CD4-positive, alpha-beta T cell (primary cell): ENCODE data around the gene CNTN6. TPM values are rescaled to one million over a fixed set of nuclear protein-coding genes. Genes with fewer than 3 reads are reported as not detected.

ENCODE experiments used
- ATAC-seq: fragments of 200-7000 bp; cut with Tn5 transposase; one replicate; pipeline ENCODE4 v1.10.0; 2022; ENCODE audit warnings: mild to moderate bottlenecking; ENCODE audit not compliant: poor library complexity
- CTCF ChIA-PET: fragments of 350-600 bp; sonication (Branson Sonifier 250); formaldehyde crosslinking; loops from one replicate; lab custom pipeline; 2021; ENCODE audit warnings: antibody characterized with exemption, inconsistent platforms; lab: Charles Lee
- POLR2A ChIA-PET: fragments of 350-600 bp; sonication (Branson Sonifier 250); formaldehyde crosslinking; loops from one replicate; lab custom pipeline; 2021; ENCODE audit warnings: antibody characterized with exemption, inconsistent platforms; lab: Charles Lee
- DNase-seq, 14 experiments: peaks; one replicate each; pipeline ENCODE4 v3.0.0-alpha.2; 2013 to 2020; ENCODE audit warnings: mixed read lengths in 2 of 14
- H3K27ac ChIP-seq, 2 donors: one replicate each; pipeline versions ENCODE4 v1.5.1 to v1.7.0; 2013; ENCODE audit warnings: low read length in 2 of 2, low read depth in 1 of 2, mild to moderate bottlenecking in 1 of 2
- H3K27me3 ChIP-seq, 2 experiments: 1 replicate in 1 of 2; 2 replicates in 1 of 2; pipeline versions ENCODE4 v1.6.1 to v1.7.0; 2013; ENCODE audit warnings: low read length in 2 of 2, control low read depth in 1 of 2, mild to moderate bottlenecking in 1 of 2, moderate library complexity in 1 of 2; ENCODE audit not compliant: insufficient read depth in 2 of 2, control insufficient read depth in 1 of 2
- H3K36me3 ChIP-seq: one replicate; pipeline ENCODE4 v1.6.1; 2013; ENCODE audit warnings: low read length, control low read depth; ENCODE audit not compliant: insufficient read depth
- H3K4me1 ChIP-seq: one replicate; pipeline ENCODE4 v1.6.1; 2013; ENCODE audit warnings: low read length, control low read depth; ENCODE audit not compliant: insufficient read depth
- H3K4me3 ChIP-seq: one replicate; pipeline ENCODE4 v1.5.1; 2013; ENCODE audit warnings: mild to moderate bottlenecking, low read length, moderate library complexity
- H3K9me3 ChIP-seq, 2 experiments: 1 replicate in 1 of 2; 2 replicates in 1 of 2; pipeline versions ENCODE4 v1.6.1 to v1.7.0; 2013; ENCODE audit warnings: low read length in 2 of 2, mild to moderate bottlenecking in 2 of 2, control low read depth in 1 of 2, moderate library complexity in 1 of 2; ENCODE audit not compliant: control insufficient read depth in 1 of 2, insufficient read depth in 1 of 2
- H3K27ac Mint-ChIP-seq: one replicate; pipeline ENCODE4 v1.8.0; 2020; ENCODE audit warnings: mixed read lengths
- H3K27me3 Mint-ChIP-seq: one replicate; pipeline ENCODE4 v1.8.0; 2021; ENCODE audit warnings: mixed read lengths
- H3K36me3 Mint-ChIP-seq: one replicate; pipeline ENCODE4 v1.8.0; 2021; ENCODE audit warnings: low read depth, mixed read lengths
- H3K4me1 Mint-ChIP-seq: one replicate; pipeline ENCODE4 v1.8.0; 2021; ENCODE audit warnings: low read depth, mixed read lengths
- H3K4me3 Mint-ChIP-seq: one replicate; pipeline ENCODE4 v1.8.0; 2020; ENCODE audit warnings: mild to moderate bottlenecking, mixed read lengths
- H3K9me3 Mint-ChIP-seq: one replicate; pipeline ENCODE4 v1.8.0; 2020; ENCODE audit warnings: mixed read lengths
- intact Hi-C, 2 experiments: fragments of 100-400 bp; cut with DNase I in 1 of 2; cut with micrococcal nuclease in 1 of 2; formaldehyde crosslinking; loops; one replicate each; pipeline versions ENCODE4 v1.15.1 to v1.9.0; 2023 to 2025; cut with DNase I, micrococcal nuclease
- total RNA-seq, 174 experiments: library from RNA in 2 of 174; stranded (reverse) in 2 of 174; gene quantifications; one replicate each; pipeline ENCODE4 v1.2.3 and lab custom pipeline; 2021 to 2026
- TF ChIP-seq, protein P1 (sequence below): fragments of 200-600 bp; IDR thresholded peaks from one replicate; pipeline ENCODE4 v1.8.0; 2022; ENCODE audit warnings: antibody characterized with exemption, mild to moderate bottlenecking

The CNTN6 gene
- total RNA-seq, 2 experiments from 2014 or later = not detected

DNA sequence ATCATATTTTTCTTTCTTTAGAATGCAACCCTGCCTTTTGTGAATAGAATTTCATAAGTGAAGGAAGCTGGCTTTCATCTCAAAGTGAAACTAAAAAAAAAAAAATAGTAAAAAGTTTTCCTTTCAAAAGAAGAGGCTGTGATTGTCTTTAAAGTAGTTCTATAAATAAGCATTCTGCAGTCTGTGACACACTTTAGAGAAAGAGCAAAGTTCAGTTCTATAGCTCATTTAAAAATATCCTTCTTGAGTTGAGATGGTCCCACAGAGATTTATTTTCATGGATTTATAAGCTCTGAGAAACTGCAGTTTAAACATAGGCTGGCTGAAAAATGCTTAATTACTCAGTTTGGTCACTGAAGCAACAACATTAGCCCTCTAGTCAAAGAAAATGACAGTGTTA, 36.1 kb upstream of the CNTN6 start:
- H3K27me3 Mint-ChIP-seq = no peaks in the 10 kb centered on the region
- no peaks in the 10 kb centered on the region for H3K36me3 Mint-ChIP-seq
- ChIA-PET POLR2A (no interaction called here), CTCF (no interaction called here)
- Histone ChIP-seq H3K36me3 (no peaks in the 10 kb centered on the region), H3K27ac (no peak overlapping the region), H3K4me3 (no peak overlapping the region), H3K27me3 (no peaks in the 10 kb centered on the region), H3K4me1 (no peaks in the 10 kb centered on the region), H3K9me3 (peaks cover 0 to 6% of the 10 kb centered on the region in 2 experiments)
- no peak overlapping the region for H3K4me3 Mint-ChIP-seq
- DNase-seq = no peak
- no peaks in the 10 kb centered on the region for H3K4me1 Mint-ChIP-seq
- H3K27ac Mint-ChIP-seq = no peak overlapping the region
- intact Hi-C loops = no loop called here
- no peak for ATAC-seq
- TF ChIP-seq, protein P1, sequence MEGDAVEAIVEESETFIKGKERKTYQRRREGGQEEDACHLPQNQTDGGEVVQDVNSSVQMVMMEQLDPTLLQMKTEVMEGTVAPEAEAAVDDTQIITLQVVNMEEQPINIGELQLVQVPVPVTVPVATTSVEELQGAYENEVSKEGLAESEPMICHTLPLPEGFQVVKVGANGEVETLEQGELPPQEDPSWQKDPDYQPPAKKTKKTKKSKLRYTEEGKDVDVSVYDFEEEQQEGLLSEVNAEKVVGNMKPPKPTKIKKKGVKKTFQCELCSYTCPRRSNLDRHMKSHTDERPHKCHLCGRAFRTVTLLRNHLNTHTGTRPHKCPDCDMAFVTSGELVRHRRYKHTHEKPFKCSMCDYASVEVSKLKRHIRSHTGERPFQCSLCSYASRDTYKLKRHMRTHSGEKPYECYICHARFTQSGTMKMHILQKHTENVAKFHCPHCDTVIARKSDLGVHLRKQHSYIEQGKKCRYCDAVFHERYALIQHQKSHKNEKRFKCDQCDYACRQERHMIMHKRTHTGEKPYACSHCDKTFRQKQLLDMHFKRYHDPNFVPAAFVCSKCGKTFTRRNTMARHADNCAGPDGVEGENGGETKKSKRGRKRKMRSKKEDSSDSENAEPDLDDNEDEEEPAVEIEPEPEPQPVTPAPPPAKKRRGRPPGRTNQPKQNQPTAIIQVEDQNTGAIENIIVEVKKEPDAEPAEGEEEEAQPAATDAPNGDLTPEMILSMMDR = no peak
- H3K9me3 Mint-ChIP-seq = peaks cover 10% of the 10 kb centered on the region

DNA sequence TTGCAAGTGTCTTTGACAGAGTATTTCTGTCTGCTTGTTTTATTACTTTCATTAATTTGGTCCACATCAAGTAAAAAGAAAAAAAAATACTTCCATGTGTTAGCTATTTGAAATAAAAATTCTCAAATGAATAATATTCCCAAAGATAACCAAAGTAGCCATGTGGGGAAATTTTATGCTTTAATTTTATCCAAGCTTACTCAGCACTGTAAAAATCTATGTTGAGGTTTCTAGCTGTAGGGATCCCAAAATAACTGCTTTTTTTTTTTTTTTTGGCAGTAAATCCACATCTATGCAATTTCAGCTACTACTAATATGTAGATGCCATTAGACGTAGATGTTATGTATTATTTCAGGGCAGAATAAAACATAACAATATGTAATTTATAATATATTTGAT, 35.4 kb upstream of the CNTN6 start:
- Mint-ChIP-seq H3K27ac (no peak overlapping the region), H3K9me3 (peaks cover 10% of the 10 kb centered on the region), H3K4me1 (no peaks in the 10 kb centered on the region), H3K36me3 (no peaks in the 10 kb centered on the region), H3K27me3 (no peaks in the 10 kb centered on the region), H3K4me3 (no peak overlapping the region)
- TF ChIP-seq, protein P1 = no peak
- H3K27me3 ChIP-seq = no peaks in the 10 kb centered on the region
- CTCF ChIA-PET = no interaction called here
- H3K9me3 ChIP-seq = peaks cover 0 to 6% of the 10 kb centered on the region in 2 experiments
- no peak overlapping the region for H3K4me3 ChIP-seq
- POLR2A ChIA-PET = no interaction called here
- intact Hi-C loops = no loop called here
- H3K27ac ChIP-seq = no peak overlapping the region
- ATAC-seq (no peak), DNase-seq (no peak)
- no peaks in the 10 kb centered on the region for H3K36me3 ChIP-seq
- no peaks in the 10 kb centered on the region for H3K4me1 ChIP-seq

DNA sequence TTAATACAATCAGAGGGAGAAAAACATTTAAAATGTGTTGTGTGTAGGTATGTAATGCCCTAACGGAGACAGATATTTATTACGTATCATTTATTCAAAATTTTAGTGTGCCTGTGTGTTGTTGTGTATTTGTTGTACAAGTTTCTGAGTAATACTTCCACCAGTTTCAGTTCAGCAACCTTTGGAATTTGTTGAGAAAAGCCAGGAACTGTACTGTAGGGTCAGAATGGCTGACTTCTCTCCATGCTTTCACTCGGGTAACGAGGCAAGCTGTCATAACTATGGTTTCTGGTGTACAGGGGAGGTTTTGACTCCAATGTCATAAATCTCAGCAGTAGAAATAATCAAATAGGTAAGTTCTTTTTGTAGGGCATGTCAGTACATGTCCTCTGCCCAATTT, 23.8 kb upstream of the CNTN6 start:
- H3K4me3 Mint-ChIP-seq = no peak overlapping the region
- no peak for ATAC-seq
- Histone ChIP-seq H3K4me1 (no peaks in the 10 kb centered on the region), H3K4me3 (no peak overlapping the region), H3K36me3 (no peaks in the 10 kb centered on the region), H3K27me3 (no peaks in the 10 kb centered on the region), H3K9me3 (peaks cover 0 to 4% of the 10 kb centered on the region in 2 experiments), H3K27ac (no peak overlapping the region)
- no peaks in the 10 kb centered on the region for H3K4me1 Mint-ChIP-seq
- no peaks in the 10 kb centered on the region for H3K36me3 Mint-ChIP-seq
- H3K27me3 Mint-ChIP-seq = no peaks in the 10 kb centered on the region
- peaks cover 3% of the 10 kb centered on the region for H3K9me3 Mint-ChIP-seq
- TF ChIP-seq, protein P1 = no peak
- POLR2A ChIA-PET = no interaction called here
- DNase-seq = no peak
- CTCF ChIA-PET = no interaction called here
- H3K27ac Mint-ChIP-seq = no peak overlapping the region
- intact Hi-C loops = no loop called here
